ENCODE data around the gene MUC13. TPM values are rescaled to one million over a fixed set of nuclear protein-coding genes. Genes with fewer than 3 reads are reported as not detected.

MUC13 gene
- total RNA-seq, 1 experiment from 2014 or later: 0.22 TPM

GRCh38 chr3:124964387-124964786, 29.8 kb upstream of the MUC13 start (continued):
- TF ChIP-seq ZBTB43 (CRISPR knock-in tag; IDR thresholded peaks at IDR 0.05) (no peak), NR3C1 (CRISPR knock-in tag; conservative IDR thresholded peaks at IDR 0.05; ENCODE audit: low read depth) (no peak), ATF1 (CRISPR knock-in tag; IDR thresholded peaks at IDR 0.05) (no peak), NR1H2 (CRISPR knock-in tag; IDR thresholded peaks at IDR 0.05) (no peak)

GRCh38 chr3:124963755-124964154, 29.2 kb upstream of the MUC13 start:
- Mint-ChIP-seq H3K36me3 (no peaks in the 10 kb centered on the region), H3K4me3 (no peak overlapping the region), H3K27ac (no peak overlapping the region), H3K4me1 (peaks cover 6% of the 10 kb centered on the region; the same call in 1 of the 2 replicates), H3K9me3 (no peaks in the 10 kb centered on the region), H3K27me3 (ENCODE audit: low read depth) (no peaks in the 10 kb centered on the region)
- ATAC-seq: no peak
- TF ChIP-seq ZSCAN18 (CRISPR knock-in tag; IDR thresholded peaks at IDR 0.05) (no peak), ZNF232 (CRISPR knock-in tag; IDR thresholded peaks at IDR 0.05) (no peak), USF1 (CRISPR knock-in tag; IDR thresholded peaks at IDR 0.05) (no peak), JUN (CRISPR knock-in tag; IDR thresholded peaks at IDR 0.05) (no peak), IRF1 (CRISPR knock-in tag; IDR thresholded peaks at IDR 0.05) (no peak), ATF2 (CRISPR knock-in tag; IDR thresholded peaks at IDR 0.05; ENCODE audit: borderline replicate concordance, low read depth) (no peak), ZNF317 (CRISPR knock-in tag; IDR thresholded peaks at IDR 0.05; ENCODE audit: borderline replicate concordance, low read depth) (no peak), ZNF219 (CRISPR knock-in tag; IDR thresholded peaks at IDR 0.05; ENCODE audit: borderline replicate concordance) (no peak), NR2C2 (CRISPR knock-in tag; IDR thresholded peaks at IDR 0.05) (no peak), TEAD1 (CRISPR knock-in tag; IDR thresholded peaks at IDR 0.05) (no peak), ZMAT4 (CRISPR knock-in tag; IDR thresholded peaks at IDR 0.05) (no peak), AFF4 (CRISPR knock-in tag; IDR thresholded peaks at IDR 0.05; ENCODE audit: borderline replicate concordance) (no peak), ZNF138 (CRISPR knock-in tag; conservative IDR thresholded peaks at IDR 0.05) (no peak), ZNF121 (CRISPR knock-in tag; IDR thresholded peaks at IDR 0.05) (no peak), PRDM15 (CRISPR knock-in tag; IDR thresholded peaks at IDR 0.05) (no peak), EMX1 (CRISPR knock-in tag; IDR thresholded peaks at IDR 0.05) (no peak), ELF4 (CRISPR knock-in tag; IDR thresholded peaks at IDR 0.05; ENCODE audit: low read depth) (no peak), ETV6 (CRISPR knock-in tag; IDR thresholded peaks at IDR 0.05) (no peak)
- ChIA-PET CTCF (interaction anchor here (1.1 kb wide), 1 partner anchor 186 kb away, joined by 3 read pairs; no protein-coding TSS in a partner anchor), POLR2A (no interaction called here)
- DNase-seq (ENCODE audit: low spot score): no peak

All from WTC11 (cell line).